Endodermal cell (in vitro differentiated cells): ENCODE data around the gene PRAMEF14. TPM values are rescaled to one million over a fixed set of nuclear protein-coding genes. Genes with fewer than 3 reads are reported as not detected.
"Not testable (repeated sequence)": the region's sequence is repeated elsewhere in the genome, so short reads cannot be mapped to it uniquely, and the experiment has no call there.

Source experiments
- DNase-seq: peaks from one replicate; pipeline ENCODE4 v3.0.0-alpha.2; 2017
- H3K27ac ChIP-seq: 2 replicates; pipeline ENCODE4 v1.5.1; 2013; ENCODE audit warnings: mild to moderate bottlenecking, low read depth, low read length, moderate library complexity
- H3K27me3 ChIP-seq: 2 replicates; pipeline ENCODE4 v1.6.1; 2013; ENCODE audit warnings: mild to moderate bottlenecking, low read length, moderate library complexity; ENCODE audit not compliant: insufficient read depth, control insufficient read depth, poor library complexity, severe bottlenecking
- H3K36me3 ChIP-seq: 2 replicates; pipeline ENCODE4 v1.7.0; 2013; ENCODE audit warnings: mild to moderate bottlenecking, low read length, moderate library complexity; ENCODE audit not compliant: control insufficient read depth, insufficient read depth
- H3K4me1 ChIP-seq: one replicate; pipeline ENCODE4 v1.7.0; 2013; ENCODE audit warnings: low read length; ENCODE audit not compliant: control insufficient read depth, insufficient read depth
- H3K4me3 ChIP-seq: 2 replicates; pipeline ENCODE4 v1.5.1; 2013; ENCODE audit warnings: mild to moderate bottlenecking, low read length, moderate library complexity
- H3K9ac ChIP-seq: 2 replicates; pipeline ENCODE4 v1.6.1; 2013; ENCODE audit warnings: mild to moderate bottlenecking, low read length, moderate library complexity; ENCODE audit not compliant: poor library complexity, severe bottlenecking; ENCODE audit errors: extremely low read depth
- H3K9me3 ChIP-seq: 2 replicates; pipeline ENCODE4 v1.6.1; 2013; ENCODE audit warnings: mild to moderate bottlenecking, low read length, moderate library complexity; ENCODE audit not compliant: control insufficient read depth
- H3K27ac Mint-ChIP-seq: 2 replicates; pipeline ENCODE4 v1.8.0; 2020; ENCODE audit warnings: mixed read lengths
- H3K27me3 Mint-ChIP-seq: 2 replicates; pipeline ENCODE4 v1.8.0; 2021; ENCODE audit warnings: mild to moderate bottlenecking, mixed read lengths; ENCODE audit not compliant: insufficient read depth
- H3K36me3 Mint-ChIP-seq: 2 replicates; pipeline ENCODE4 v1.8.0; 2020; ENCODE audit warnings: low read depth, mixed read lengths
- H3K4me1 Mint-ChIP-seq: 2 replicates; pipeline ENCODE4 v1.8.0; 2020; ENCODE audit warnings: mixed read lengths
- H3K4me3 Mint-ChIP-seq: 2 replicates; pipeline ENCODE4 v1.8.0; 2020; ENCODE audit warnings: mild to moderate bottlenecking, moderate library complexity, mixed read lengths
- H3K9me3 Mint-ChIP-seq: 2 replicates; pipeline ENCODE4 v1.8.0; 2020; ENCODE audit warnings: mild to moderate bottlenecking, mixed read lengths
- WGBS, 2 experiments: methylation state at CpG; one replicate each; pipeline versions ENCODE4 v1.1.5 to v1.1.7; 2013; ENCODE audit warnings: missing lambda C conversion rate in 2 of 2, mixed read lengths in 1 of 2; ENCODE audit not compliant: insufficient coverage in 1 of 2, insufficient read length in 1 of 2; 5-methylcytosine and 5-hydroxymethylcytosine counted together
- total RNA-seq, 2 donors: library from RNA; stranded (reverse); fragmentation: NEBNext Ultra II Directional in 1 of 2; extraction: Animal tissue kit (Norgen Biotek cat#: 25700) in 1 of 2; gene quantifications; 2 replicates in 1 of 2; 3 replicates in 1 of 2; pipeline ENCODE4 v1.2.1, GENCODE V29; 2021
- TF ChIP-seq, protein P1 (sequence below): fragments of 200-600 bp; sonication (generic); conservative IDR thresholded peaks from 2 replicates; pipeline ENCODE4 v1.5.0; 2021; ENCODE audit warnings: antibody characterized with exemption, mild to moderate bottlenecking

PRAMEF14 gene
- total RNA-seq, 2 donors from 2014 or later, result not detected

DNA sequence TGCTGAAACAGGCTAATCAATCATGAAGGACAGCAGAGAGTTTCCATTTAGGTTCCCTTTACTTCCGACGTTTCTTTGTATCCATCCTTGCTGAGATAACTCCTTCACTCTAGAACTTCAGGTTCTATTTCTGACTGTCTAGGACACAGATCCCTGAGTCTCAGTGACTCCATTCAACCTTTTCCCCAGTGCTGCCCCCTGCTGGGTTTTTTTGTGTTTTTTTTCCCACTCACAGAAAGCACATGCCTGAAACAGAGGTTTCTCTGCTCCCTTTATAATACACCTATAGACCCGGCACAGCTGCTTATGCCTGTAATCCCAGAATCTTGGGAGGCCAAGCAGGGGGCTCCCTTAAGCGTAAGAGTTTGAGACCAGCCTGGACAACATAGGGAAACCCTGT lies 21.6 kb upstream of the PRAMEF14 start:
- H3K4me1 ChIP-seq, H3K36me3 Mint-ChIP-seq, H3K27me3 ChIP-seq, H3K9ac ChIP-seq, H3K9me3 ChIP-seq, H3K36me3 ChIP-seq, H3K27ac ChIP-seq, H3K4me1 Mint-ChIP-seq, H3K4me3 Mint-ChIP-seq, H3K27ac Mint-ChIP-seq, H3K4me3 ChIP-seq, H3K27me3 Mint-ChIP-seq: not testable (repeated sequence)
- peaks cover 74% of the 10 kb centered on the region for H3K9me3 Mint-ChIP-seq
- DNase-seq, result peak; percentile 72
- WGBS, 2 experiments, result 94 to 100% methylated on average over 2 of the region's 4 CpGs

DNA sequence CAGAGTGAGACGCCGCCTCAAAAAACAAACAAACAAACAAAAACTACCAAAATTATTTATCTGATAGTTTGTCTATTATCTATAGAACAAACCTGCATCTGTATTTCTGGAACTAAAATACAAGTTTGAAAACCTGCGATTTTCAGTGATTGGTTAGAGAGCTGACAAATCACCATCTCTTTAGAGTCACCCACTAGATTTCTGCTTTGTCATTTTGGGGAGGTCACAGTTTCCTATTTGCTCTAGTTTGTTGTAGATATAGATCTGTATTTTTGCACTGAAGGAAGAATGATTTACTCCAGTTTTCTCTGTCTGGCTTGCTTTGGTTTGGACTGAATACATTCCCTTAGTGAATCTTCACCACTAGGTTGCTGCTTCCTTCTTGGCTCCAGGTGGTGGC lies 19.6 kb upstream of the PRAMEF14 start:
- WGBS, 2 experiments, result 82% methylated on average over 1 of the region's 3 CpGs; no CpG with 5 or more reads in 1 of the 2 experiments
- not testable (repeated sequence) for H3K27ac Mint-ChIP-seq, H3K9me3 ChIP-seq, H3K9ac ChIP-seq, H3K36me3 ChIP-seq, H3K36me3 Mint-ChIP-seq, H3K27me3 ChIP-seq, H3K4me3 Mint-ChIP-seq, H3K4me1 ChIP-seq, H3K4me3 ChIP-seq, H3K4me1 Mint-ChIP-seq, H3K27me3 Mint-ChIP-seq, H3K27ac ChIP-seq, DNase-seq
- H3K9me3 Mint-ChIP-seq, result peaks cover 58% of the 10 kb centered on the region

DNA sequence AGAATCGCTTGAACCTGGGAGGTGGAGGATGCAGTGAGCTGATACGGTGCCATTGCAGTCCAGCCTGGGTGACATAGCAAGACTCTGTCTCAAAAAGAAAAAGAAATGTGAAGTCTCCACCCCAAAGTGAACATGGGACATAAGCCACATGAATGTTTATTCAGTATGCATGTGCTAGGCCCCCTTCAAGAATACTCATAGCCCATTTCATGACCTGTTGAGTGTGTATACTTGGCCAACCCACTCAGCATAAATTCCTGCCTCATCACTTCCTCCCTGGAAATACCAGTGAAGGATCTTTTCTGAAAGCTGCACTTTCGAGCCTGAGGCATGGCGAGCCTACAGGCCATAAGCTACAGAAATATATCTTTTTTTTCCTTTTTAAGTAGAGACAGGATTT lies 18.0 kb upstream of the PRAMEF14 start:
- H3K4me1 Mint-ChIP-seq, H3K4me3 ChIP-seq, H3K9ac ChIP-seq, H3K4me1 ChIP-seq, H3K27me3 ChIP-seq, H3K27ac Mint-ChIP-seq, H3K36me3 Mint-ChIP-seq, DNase-seq, H3K36me3 ChIP-seq, H3K27ac ChIP-seq, H3K9me3 ChIP-seq, H3K27me3 Mint-ChIP-seq, H3K4me3 Mint-ChIP-seq: not testable (repeated sequence)
- no CpG with 5 or more reads among the region's 4 CpGs for WGBS, 2 experiments
- peaks cover 49% of the 10 kb centered on the region for H3K9me3 Mint-ChIP-seq

DNA sequence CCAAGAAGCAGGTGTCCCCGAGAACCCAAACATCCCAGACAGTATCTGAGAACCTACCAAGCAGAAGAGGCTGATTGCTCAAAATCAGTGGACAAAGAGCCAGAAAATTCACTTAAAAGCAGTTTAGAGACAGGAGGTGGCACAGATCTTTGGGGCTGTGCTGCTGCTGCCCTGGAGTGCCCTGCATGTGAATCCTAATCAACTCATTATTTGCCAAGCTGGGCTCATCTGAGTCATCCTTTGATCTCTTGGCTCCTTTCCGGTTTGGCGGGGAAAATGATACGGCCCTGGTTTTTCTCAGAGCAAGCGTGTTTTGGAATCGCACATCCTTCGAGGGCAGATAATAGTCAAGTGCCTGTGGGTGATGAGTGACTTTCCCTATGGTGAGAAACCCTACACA lies 15.4 kb upstream of the PRAMEF14 start:
- H3K27ac Mint-ChIP-seq, H3K4me1 ChIP-seq, H3K4me3 ChIP-seq, H3K36me3 Mint-ChIP-seq, H3K36me3 ChIP-seq, DNase-seq, H3K9ac ChIP-seq, H3K4me1 Mint-ChIP-seq, H3K9me3 ChIP-seq, H3K27me3 ChIP-seq, H3K4me3 Mint-ChIP-seq, H3K27ac ChIP-seq, H3K27me3 Mint-ChIP-seq: not testable (repeated sequence)
- 80% methylated on average over 1 of the region's 7 CpGs; no CpG with 5 or more reads in 1 of the 2 experiments for WGBS, 2 experiments
- H3K9me3 Mint-ChIP-seq, result peaks cover 31% of the 10 kb centered on the region

DNA sequence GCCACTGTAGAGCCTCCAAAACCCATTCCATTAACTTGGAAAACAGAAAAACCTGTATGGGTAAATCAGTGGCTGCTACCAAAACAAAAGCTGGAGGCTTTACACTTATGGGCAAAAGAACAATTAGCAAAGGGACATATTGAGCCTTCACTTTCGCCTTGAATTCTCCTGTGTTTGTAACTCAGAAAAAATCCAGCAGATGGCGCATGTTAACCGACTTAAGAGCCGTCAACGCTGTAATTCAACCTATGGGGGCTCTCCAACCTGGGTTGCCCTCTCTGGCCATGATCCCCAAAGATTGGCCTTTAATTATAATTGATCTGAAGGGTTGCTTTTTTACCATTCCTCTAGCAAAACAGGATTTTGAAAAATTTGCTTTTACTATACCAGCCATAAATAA lies 9.8 kb upstream of the PRAMEF14 start:
- WGBS, 2 experiments, result 0 to 4% methylated on average over 3 to 5 of the region's 5 CpGs
- H3K4me1 ChIP-seq, H3K36me3 Mint-ChIP-seq, H3K27ac ChIP-seq, H3K27me3 ChIP-seq, H3K9ac ChIP-seq, H3K4me1 Mint-ChIP-seq, H3K4me3 ChIP-seq, H3K27ac Mint-ChIP-seq, H3K9me3 ChIP-seq, H3K4me3 Mint-ChIP-seq, H3K36me3 ChIP-seq, H3K27me3 Mint-ChIP-seq: not testable (repeated sequence)
- peak; percentile 59 for DNase-seq
- TF ChIP-seq, protein P1, sequence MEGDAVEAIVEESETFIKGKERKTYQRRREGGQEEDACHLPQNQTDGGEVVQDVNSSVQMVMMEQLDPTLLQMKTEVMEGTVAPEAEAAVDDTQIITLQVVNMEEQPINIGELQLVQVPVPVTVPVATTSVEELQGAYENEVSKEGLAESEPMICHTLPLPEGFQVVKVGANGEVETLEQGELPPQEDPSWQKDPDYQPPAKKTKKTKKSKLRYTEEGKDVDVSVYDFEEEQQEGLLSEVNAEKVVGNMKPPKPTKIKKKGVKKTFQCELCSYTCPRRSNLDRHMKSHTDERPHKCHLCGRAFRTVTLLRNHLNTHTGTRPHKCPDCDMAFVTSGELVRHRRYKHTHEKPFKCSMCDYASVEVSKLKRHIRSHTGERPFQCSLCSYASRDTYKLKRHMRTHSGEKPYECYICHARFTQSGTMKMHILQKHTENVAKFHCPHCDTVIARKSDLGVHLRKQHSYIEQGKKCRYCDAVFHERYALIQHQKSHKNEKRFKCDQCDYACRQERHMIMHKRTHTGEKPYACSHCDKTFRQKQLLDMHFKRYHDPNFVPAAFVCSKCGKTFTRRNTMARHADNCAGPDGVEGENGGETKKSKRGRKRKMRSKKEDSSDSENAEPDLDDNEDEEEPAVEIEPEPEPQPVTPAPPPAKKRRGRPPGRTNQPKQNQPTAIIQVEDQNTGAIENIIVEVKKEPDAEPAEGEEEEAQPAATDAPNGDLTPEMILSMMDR, result peak; percentile 77
- peaks cover 23% of the 10 kb centered on the region for H3K9me3 Mint-ChIP-seq
